HG03135 (cell line): Measurements from ENCODE around the gene ZNF19.
"Not testable (repeated sequence)": the region's sequence is repeated elsewhere in the genome, so short reads cannot be mapped to it uniquely, and the experiment has no call there.

Experiments used
- ATAC-seq: cut with Tn5 transposase; IDR thresholded peaks from one replicate; pipeline ENCODE4 v1.9.1; 2021; ENCODE audit warnings: mild to moderate bottlenecking, moderate library complexity; ENCODE audit not compliant: unreplicated experiment

ZNF19 gene

DNA sequence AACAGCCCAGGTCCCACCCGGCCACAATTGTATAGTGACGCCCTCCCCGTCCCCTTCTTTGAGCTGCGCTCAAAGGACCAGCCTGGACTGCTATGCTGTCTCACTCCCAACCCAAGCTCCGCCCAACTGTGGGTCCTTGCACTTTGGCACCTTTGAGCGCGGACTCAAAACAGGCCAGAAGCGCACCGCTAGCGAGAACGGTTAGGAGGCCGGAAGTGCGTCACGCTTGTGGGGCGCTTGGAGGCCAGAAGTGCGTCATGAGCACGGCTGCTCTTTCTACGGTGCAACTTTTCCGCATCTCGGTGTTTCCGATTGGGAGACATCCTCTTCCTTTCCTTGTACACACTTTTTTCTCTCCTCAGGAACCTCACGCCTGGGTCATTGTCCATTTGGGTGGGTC, at the start of gene ZNF19:
ZNF19 (minus strand) TSS at position 203 of the 400 bp plus-strand sequence. CDS start 7,210 bp downstream, outside the sequence.
- no peak for ATAC-seq

DNA sequence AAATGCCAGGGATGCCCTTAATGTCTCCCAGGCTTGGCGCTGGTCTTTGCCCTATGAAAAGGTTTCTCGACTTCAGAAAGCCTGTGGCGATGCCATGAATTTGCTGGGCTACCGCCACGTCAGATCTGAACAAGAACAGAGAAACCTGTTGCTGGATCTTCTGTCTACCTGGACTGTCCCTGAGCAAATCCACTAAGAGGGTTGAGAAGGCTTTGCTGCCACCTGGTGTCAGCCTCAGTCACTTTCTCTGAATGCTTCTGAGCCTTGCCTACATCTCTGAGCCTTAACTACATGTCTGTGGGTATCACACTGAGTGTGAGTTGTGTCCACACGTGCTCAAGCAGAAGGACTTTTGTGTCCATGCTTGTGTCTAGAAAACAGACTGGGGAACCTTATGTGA, 48.5 kb upstream of the ZNF19 start:
- no peak for ATAC-seq

DNA sequence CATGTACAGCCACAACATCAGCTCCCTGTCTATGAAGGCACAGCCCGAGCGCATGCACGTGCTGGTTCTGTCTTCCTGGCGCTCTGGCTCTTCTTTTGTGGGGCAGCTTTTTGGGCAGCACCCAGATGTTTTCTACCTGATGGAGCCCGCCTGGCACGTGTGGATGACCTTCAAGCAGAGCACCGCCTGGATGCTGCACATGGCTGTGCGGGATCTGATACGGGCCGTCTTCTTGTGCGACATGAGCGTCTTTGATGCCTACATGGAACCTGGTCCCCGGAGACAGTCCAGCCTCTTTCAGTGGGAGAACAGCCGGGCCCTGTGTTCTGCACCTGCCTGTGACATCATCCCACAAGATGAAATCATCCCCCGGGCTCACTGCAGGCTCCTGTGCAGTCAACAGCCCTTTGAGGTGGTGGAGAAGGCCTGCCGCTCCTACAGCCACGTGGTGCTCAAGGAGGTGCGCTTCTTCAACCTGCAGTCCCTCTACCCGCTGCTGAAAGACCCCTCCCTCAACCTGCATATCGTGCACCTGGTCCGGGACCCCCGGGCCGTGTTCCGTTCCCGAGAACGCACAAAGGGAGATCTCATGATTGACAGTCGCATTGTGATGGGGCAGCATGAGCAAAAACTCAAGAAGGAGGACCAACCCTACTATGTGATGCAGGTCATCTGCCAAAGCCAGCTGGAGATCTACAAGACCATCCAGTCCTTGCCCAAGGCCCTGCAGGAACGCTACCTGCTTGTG, 47.8 kb upstream of the ZNF19 start:
- no peak for ATAC-seq

DNA sequence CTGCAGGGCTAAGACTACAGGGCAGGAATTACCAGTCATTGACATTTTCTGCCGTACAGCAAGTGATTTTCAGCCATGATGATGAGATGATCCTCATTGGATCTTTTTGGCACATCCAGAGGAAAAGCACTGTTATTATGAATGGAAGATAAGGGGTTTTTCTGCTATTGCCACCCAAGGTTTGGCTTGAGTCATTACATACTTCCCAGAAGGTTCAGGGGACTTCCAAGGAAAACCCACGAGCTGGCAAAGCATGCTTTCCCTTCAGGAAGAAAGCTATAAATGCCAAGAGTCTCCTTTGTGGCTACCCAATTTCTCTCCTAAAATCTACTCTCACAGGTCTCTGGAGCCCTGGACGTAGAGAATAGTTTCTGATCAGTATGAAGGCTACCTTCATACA, 43.2 kb upstream of the ZNF19 start:
- no peak for ATAC-seq

DNA sequence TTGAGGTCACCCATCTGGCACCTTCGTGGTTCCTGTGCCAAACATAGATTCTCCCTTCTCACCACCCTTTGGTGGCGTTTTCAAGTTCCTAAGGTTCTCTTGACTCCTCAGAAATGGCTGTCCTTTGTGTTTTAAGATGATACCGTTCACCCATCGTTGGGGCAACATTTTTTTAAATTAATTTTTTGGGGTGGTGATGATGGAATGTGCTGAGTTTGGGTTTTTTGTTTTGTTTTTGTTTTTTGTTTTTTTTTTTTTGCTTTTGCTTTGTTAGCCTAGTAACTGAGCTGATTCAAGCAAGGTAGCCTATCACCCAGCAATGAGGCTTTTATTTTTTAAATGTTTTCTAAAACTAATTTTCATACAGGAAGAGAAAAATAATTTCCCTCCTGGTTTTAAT, 39.7 kb upstream of the ZNF19 start:
- no peak for ATAC-seq

DNA sequence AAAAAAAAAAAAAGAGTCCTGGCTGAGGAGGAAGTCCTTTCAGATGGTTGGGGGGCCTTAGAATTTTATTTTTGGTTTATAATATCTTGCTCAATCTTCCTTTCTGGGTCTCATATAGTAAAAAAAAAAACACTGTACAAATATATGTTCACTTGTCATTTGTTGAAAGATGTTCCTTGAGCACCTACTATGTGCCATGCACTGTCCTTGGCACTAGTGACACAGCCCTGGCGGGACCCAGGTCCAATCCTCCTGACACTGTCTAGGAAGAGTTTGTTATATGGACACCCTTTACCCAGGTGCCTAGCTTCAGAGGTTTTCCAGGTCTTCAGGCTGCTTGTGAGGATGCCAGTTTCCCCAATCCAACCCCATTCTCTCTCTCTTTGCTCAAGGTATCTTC, 39.1 kb upstream of the ZNF19 start:
- no peak for ATAC-seq

DNA sequence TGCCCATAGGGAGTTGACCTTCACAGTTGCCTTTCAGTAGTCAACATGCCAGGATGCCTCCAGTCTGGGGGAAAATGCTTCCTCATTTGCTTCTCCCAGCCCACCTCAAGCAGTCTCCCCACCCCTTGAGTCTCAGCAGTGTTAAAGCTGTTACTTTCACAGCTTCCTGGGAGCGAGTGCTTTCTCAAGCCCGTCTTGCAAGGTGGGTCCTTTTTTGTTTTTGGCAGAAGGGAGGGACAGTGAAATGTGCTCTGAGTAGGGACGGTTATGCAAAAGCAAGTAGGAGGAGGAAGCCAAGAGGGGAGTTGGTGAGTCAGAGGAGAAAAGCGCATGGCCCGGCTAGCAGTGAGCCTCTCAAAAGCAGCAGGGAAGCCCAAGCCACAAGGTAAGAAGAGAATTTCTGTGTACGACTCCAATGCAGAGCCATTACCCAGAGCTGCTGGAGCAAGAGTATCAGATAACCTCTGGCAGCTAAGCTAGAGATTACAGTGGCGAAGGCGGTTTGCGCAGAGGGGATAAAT, 37.0 kb upstream of the ZNF19 start, which contains the start of gene CHST4:
CHST4 (plus strand) TSS at position 316 of the 521 bp plus-strand sequence. CDS start 10,252 bp downstream, outside the sequence.
- ATAC-seq = no peak

DNA sequence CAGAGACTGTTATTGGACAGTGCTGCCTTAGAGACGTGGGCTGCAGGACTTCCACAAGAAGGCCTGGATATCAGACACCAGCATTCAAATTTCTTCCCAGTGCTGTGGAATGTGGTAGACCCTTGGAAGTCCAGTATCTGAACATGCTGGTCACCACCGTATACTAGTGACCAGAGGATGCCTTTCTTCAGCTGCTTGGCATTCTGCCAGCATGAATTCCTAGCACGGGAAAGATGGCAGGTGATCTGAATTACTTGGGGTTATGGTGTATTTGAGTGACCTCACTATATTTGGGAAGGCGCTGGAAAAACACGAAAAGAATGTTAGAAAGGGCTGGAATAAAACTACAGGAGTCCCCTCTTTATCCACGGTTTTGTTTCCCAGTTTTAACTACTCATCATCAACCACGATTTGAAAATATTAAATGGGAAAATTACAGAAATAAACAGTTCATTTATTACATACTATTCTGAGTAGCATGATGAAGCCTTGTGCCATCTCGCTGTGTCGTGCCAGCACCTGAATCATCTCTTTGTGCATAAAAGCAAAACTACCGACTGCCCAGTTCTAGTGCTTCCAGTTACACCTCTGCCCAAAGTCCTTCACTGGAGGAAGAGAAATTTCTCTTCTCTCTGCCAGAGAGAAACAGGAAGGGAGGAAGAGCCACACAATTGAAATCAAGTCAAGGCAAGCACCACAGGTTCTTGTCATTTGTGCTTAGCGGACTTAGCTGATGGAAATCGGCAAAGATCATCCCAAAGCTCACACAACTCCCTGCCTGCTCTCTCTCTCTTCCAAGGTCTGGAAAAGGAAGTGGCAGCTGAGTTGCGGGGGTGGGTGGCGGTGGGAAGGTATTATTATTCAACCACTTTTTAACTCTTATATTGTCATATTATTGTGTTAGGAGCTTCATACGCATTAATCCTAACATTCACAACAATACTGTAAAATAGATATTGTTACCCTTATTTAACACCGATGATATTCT, 35.7 kb upstream of the ZNF19 start:
- ATAC-seq = no peak

DNA sequence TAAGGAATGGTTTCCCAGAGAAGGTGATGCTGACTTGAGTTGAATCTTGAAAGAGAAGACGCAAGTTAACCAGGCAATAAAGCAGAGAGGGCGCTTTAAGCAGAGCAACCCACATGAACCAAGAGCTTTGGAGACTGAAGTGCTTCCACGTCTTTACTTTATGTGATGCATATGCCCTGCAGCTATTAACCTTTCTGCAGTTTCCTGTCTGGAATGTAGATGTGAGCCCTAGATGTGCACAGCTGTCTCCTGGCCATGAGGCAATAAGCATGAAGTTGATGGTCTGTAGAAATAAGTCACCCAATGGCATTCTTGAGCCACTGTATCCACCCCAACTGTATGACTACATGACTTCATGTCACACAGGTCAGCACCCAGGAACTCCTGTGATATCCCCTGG, 31.4 kb upstream of the ZNF19 start:
- no peak for ATAC-seq

DNA sequence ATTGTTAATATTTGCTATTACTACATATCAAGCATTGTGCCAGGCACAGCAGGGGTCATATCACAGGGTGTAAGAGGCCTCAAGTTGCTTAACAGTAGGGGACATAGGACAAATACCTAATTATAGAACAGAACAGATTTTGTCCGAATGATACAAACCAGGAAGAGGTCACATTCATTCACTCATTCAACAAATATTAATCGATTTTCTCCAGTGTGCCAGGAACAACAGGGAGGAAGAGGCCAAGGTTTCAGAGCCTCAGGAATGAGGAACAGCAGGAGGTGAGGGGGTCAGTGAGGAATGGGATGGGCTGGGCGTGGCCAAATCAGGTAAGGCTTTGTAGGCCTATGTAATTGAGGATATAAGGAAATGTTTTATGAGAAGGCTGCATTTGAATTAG, 25.9 kb upstream of the ZNF19 start:
- no peak for ATAC-seq

DNA sequence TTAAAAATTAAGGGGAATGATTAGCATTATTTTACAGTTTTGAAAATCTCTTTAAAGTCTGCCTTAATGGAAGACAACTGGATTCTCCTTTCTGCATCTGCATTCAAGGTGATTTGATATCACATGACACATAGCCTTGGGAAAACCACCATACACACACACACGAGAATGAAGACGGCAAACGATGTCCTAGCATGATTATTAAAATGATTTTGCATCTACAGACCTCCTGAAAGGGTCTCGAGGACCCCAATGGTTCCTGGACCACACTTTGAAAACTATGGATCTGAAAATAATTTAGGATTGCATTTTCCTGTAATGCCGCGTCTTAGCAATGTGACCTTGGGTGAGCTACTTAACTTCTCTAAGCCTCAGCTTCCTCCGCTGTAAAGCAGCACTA, 25.4 kb upstream of the ZNF19 start:
- ATAC-seq = no peak

DNA sequence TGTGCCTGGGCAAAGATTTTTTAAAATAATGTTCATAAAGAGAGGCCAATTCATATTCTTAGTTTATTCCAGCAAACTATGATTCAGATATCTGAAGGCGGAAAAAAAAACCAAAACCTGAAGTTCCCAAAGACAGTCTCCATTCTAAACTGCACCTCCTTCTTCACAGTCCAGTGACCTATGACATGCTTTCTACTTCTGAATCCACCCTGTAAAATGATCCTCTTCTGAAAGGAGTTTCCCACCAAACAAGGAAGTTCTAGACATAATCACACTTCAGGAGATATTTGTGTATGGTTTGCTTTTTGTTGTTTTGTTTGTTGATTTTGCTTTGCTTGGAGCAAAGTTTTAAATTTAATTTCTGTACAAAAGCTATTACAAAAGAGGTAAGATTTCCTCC, 24.2 kb upstream of the ZNF19 start:
- ATAC-seq = no peak

DNA sequence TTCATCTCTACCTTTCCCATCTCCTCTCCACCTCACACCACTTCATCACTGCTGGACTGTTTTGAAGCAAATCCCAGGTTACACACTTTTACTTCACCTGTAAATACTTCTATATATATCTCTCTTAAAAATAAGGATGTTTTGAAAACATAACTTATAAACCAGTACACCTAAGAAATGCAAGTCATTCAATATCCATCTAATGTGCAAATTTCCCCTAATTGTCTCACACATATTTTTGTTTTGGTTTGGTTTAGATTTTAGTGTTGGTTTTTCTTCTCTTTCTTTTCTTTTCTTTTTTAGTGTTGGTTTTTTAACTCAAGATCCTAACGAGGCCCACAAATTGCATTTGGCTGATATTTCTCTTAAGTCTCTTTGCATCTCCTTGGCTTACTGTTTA, 17.9 kb upstream of the ZNF19 start:
- no peak for ATAC-seq

DNA sequence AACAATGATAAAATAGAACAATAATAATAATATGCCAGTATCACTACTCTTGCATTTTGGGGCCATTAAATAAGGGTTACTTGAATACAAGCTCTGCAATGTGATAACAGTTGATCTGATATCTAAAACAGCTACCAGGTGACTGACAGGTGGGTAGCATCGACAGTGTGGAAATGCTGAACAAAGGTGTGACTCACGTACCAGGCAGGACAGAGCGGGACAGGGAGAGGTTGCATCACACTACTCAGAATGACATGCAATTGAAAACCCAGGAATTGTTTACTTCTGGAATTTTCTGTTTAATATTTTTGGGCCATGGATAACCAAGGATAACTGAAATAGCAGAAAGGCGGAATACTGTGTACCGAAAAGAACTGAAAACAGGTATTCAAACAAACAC, 15.8 kb upstream of the ZNF19 start:
- ATAC-seq = no peak

DNA sequence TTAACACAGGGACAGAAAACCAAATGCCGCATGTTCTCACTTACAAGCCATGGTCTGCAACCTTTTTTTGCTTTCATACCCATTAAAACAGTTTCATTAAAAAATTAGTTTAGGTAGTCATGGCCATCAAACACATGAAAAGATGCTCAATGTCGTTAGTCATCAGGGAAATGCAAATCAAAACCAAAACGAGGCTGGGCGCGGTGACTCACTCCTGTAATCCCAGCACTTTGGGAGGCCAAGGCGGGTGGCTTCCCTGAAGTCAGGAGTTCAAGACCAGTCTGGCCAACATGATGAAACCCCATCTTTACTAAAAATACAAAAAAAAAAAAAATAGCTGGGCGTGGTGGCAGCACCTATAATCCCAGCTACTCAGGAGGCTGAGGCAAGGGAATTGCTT, 14.9 kb upstream of the ZNF19 start:
- ATAC-seq = not testable (repeated sequence)

DNA sequence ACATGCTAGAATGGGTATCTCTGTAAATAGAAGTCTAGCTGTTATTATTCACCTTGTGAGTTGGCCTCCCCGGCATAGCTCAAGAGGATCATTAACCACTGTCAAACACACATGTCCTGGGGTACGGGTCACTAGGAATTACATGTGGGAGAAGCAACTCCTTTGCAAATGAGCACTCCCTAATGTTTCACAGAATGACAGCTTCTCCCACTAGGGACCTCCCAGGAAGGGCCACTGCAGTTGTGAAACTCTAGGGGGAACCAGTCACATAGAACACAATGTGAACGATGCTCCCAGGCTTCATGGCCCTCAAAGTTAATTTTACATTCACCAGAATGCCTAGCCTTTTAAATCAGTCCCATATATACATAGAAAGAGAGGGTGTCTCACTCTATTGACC, 12.4 kb upstream of the ZNF19 start:
- ATAC-seq = no peak

DNA sequence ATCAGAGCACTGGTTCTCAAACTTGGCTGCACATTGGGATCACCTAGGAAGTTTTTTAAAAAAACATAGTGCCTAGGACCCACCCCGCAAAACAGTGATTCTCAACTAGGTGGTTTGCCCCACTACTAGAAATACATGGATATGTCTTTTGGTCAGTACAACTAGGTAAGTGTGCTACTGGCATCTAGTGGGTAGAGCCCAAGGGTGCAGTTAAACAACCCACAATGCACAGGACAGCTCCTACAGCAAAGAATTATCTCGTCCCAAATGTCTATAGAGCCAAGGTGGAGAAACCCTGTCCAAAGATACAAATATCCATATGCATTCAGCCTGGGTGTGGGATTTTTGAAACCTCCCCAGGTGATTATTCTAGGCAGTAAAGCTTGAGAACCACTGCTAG, 11.8 kb upstream of the ZNF19 start:
- ATAC-seq = no peak

DNA sequence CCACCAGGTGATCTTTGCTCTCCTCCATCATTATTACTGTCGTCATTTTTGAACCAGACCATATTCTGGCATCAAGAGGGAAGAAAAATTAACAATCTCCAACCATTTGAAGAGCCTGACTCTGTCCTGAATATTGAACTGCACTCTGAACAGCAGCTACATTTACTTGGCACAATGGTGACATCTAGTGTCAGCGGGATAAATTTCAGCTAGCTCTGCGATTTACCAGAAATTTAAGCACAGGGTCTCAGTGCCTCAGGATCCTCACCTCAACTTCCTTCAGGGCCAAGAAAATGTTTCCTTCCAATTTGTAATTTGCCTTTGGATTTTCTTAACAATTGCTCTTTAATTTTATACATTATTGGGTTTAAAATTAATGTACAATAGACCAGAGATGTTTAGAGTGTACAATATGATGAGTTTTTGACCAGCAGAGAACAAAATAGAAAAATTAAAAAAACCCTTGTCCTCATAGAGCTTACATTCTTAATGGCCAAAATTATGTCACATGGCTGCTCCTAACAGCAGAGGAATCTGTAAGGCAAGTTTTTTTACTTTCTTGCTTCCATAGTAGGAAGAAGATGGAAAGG, 10.7 kb upstream of the ZNF19 start:
- no peak for ATAC-seq

DNA sequence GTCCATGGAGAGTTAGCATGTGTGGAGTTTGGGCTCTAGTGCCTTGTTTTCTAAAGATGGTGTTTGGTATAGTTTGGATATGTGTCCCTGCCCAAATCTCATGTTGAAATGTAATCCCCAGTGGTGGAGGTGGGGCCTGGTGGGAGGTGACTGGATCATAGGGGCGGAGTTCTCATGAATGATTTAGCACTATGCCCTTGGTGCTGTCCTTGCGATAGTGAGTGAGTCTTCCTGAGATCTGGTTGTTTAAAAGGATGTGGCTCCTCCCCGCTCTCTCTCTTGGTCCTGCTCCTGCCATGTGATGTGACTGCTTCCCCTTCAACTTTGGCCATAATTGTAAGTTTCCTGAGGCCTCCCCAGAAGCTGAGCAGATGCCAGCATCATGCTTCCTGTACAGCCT, 8.9 kb upstream of the ZNF19 start:
- ATAC-seq = no peak

DNA sequence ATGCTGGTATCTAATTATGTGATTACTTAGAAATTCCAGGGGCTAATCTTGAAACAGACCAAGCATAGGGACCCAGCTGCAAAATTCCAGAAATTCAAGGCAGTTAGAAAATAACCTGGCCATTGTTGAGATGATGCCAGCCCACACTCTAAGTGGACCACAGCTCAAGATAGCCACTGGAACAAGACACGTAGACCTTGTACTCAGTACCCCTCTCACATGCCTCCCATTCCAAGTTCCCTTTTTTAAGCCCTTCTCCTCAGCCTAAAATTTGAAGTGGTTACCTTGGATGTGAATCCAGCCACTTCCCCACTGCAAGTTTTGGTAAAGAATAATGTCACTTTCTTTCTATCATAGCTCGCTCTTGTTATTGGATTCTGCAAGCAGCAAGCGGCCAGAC, 4.1 kb upstream of the ZNF19 start:
- ATAC-seq = no peak

DNA sequence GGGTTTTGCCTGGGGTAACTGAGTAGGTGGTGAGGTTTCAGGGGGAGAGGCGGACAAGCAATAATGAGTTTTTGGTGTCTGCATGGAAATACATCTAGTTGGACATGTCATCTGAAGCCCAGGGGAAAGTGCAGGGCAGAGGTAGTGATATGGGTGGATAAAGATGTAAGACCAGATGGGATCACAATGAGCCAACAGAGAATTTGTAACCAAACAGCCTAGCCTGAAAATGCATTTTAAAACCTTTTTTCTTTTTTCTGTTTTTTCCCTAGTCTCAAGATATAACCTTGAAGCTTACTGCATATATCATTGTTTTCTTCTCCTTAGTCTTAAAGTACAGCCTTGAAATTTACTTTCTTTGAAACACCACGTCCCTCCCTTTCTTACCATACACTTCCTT, 3.7 kb upstream of the ZNF19 start:
- no peak for ATAC-seq
